ENCODE results near the gene IL24.

The IL24 gene

DNA sequence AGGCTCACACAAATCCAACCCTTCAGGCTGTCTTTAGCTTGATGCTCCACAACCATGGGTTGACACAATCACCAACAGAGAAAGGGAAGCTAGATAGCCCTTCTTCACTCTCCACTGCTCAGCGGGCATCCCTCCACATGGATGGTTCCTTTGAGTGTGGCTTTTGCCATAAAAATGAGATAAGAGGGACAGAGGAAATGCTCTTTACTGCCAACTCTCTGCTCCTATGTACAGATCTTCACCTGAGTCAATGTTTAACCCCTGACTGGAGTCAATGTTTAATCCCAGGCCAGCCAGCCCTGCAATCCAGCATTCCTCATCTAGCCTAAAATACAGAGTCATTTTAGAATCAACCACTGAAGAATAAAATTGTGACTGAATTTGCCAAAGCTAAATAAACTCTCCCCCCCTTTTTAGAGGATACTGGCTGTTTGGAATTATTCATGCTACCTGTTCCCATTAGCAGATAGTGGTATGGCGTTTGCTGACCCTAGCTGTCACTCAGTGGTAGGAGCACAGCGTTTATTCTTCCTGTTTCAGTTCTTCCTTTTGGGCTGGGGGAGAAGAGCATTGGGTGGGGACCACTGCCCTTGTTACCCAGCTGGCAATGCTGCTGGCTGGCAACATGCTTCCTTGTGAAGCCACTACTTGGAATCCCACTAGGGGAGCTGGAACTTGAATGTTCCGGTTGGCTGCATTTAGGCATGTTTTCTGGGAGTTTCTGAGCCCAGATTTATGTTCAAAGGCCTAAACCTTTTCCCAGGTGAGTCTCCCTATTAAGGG is 54.3 kb downstream of the IL24 start:
- DNase-seq (ENCODE audit: low read depth in 3 of 3, low spot score in 1 of 3): no peak

GRCh38 chr1:206952171-206952570 is 54.9 kb downstream of the IL24 start:
- no peak for DNase-seq (ENCODE audit: low read depth in 3 of 3, low spot score in 1 of 3)

DNA sequence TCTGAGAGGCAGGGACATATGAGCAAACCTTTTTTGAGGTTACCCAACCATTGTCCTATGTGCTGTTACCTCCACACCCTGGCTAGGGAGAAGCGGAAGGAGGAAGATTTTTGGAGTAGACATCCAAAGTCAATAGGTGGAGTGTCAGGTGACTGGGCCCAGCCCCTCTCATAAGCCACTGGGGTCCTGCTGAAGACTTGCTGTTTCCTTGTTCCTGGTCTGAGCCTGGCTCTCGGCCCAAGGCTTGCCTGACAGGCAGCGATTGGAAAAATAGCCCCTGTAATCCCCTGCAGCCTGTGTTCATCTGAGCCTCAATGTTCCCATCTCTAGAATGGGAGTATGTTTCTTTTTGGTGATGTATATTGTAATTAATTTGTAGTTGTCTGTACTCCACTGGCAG is 55.9 kb downstream of the IL24 start:
- no peak for DNase-seq (ENCODE audit: low read depth in 3 of 3, low spot score in 1 of 3)

- DNase-seq (ENCODE audit: low read depth in 3 of 3, low spot score in 1 of 3): no peak
Measured at GRCh38 chr1:206953626-206954025, 56.4 kb downstream of the IL24 start.
